Epithelial cell of proximal tubule (primary cell): ENCODE data around the gene PRDM16. TPM values are rescaled to one million over a fixed set of nuclear protein-coding genes. Genes with fewer than 3 reads are reported as not detected.
A peak's percentile ranks its signal among the peaks of the same experiment; 100 is the strongest.

ENCODE experiments used
- DNase-seq: peaks from one replicate; pipeline ENCODE4 v3.0.0-alpha.2; 2011; ENCODE audit warnings: low read depth
- H3K4me3 ChIP-seq: 2 replicates; pipeline ENCODE4 v1.5.1; 2011; ENCODE audit warnings: low read depth, mild to moderate bottlenecking, low read length
- CTCF ChIP-seq: conservative IDR thresholded peaks from 2 replicates; pipeline ENCODE4 v1.5.1; 2012; ENCODE audit warnings: low read depth, mild to moderate bottlenecking, low read length
- total RNA-seq: library from RNA; depleted of rRNA; stranded (reverse); fragments of >200 nt; gene quantifications from 2 replicates; pipeline ENCODE4 v1.2.3, GENCODE V29; 2015

Gene PRDM16
- total RNA-seq, 1 donor from 2014 or later = 0.06 TPM

DNA sequence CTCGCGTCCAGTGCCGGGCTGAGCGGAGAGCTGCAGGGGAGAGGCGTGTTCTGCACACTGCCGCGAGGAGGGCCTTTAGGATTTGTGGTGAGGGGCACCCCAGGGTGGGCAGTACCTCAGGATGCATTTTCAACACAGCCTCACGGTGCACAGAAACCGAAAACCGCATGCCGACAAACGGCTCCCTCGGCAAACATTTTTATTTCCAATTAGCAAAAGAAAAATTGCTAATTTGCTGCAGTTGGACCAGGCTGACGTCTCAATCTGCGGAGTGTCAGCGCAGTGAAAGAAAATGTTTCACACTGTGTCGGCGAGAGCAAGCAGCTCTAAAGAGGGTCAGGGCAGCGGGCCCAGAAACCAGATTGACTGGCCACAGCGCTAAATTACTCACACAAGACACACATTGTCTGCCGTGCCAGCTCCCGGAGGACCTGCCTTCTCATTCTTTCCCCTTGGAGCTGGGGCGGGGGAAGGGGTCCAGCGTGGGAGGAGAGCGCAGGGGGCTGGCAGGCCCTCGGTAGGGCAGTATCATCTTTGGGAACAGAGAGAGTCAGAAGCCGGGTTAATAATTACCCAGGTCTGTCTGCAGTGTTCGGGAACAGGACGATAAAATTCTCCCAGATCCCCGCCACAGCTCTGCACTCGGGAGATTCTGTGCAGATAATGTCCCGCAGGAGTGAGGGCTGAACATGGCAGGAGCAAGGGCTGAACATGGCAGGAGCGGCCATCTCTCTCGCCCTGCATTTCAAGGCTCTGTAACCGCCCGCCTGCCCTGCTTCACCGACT lies 150.2 kb downstream of the PRDM16 start:
- peak; percentile 2 for DNase-seq
- no peak for TF ChIP-seq CTCF
- H3K4me3 ChIP-seq = no peak overlapping the region

DNA sequence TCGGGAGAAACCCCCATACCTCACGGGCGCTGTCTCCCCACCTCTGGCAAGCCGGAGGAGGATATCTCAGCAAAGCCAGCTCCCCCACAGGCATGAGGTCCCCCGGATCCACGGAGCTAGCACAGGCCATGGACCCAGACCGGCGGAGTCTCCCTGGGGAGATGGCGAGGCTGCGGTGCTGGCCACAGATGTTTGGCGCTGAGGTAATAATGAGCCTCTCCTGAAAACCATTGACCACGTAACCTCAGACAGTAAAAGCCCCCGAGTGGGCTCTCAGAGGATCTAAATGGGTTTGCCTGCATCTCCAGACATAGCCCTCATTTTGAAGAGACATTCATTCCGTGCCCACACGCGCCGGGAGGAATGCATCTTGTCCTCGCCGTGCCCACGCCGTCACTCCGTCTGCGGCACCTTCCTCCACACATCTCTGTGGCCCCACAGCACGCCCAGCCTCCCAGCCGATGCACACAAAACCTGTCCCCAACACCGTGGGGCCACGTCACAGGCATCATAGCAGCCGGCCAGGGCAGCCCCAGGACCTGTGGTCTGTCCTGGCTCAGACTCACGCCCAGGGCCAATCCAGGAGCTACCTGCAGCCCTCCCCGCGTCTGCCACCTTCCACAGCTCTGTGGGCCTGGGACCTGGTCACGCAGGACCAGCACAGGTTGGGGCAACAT lies 150.9 kb downstream of the PRDM16 start:
- no peak for DNase-seq
- H3K4me3 ChIP-seq = no peak overlapping the region
- TF ChIP-seq CTCF = no peak

DNA sequence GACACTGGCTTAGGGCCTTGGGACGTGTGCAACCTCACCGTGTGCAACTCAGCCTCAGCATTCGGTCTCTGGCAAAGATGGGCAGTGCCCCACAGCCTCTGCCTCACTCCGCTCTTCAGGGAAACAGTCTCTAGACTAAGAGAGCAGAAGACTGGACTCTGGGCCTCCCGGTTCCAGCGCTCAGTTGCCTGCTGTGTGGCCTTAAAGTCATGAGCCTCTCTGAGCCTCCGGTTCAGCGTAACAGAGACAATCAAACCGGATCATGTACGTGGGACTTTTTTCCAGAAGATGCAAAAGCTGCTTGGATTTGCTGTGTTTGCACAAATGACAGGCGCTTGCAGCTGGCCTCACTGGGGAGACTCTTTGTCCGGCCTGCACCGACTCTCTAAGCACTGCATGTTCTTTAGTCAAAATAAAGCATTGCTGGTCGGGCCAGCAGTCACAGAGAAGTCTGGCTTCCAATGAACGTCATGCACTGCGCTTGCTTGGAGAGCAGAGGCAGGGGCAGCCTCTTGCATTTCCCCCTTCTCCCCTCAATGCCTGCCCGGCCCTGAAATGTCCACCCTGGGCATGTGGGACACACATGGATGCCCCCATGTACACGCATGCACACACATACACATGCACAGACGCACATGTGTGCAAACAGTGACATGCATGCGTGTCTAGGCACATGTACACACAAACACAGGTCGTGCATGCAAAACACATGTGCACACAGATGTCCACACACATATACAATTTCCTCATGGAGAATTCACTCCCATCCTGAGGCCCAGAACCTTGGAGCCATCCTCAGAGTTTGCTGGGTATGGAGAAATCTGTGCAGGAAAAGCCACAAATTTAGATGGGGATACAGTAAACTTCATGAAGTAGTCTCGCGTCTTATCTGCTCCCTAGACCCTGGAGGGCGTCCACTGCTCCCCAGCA lies 152.4 kb downstream of the PRDM16 start:
- TF ChIP-seq CTCF = no peak
- no peak overlapping the region for H3K4me3 ChIP-seq
- DNase-seq = no peak

- no peak for TF ChIP-seq CTCF
- no peak overlapping the region for H3K4me3 ChIP-seq
- no peak for DNase-seq
Observed at GRCh38 chr1:3222042-3222692, 153.2 kb downstream of the PRDM16 start.

DNA sequence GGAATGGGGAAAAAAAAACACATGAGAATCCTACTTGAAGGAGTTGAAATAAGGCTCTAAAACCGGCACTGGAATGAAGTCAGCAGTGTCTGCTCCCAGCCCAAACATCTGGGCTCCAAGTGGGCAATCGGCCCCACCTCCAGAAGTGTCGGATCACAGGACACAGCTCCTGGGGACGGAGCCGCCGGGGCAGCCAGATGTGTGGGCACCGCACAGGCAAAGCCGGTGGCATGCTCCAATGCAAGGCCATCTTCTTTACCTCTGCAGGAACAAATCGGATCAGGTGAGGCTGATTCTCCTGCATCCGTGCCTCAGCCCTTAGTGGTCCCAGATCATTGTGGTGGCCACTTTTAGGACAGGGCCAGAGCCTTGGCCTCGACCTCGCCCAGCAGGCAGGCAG lies 156.7 kb downstream of the PRDM16 start:
- DNase-seq = no peak
- H3K4me3 ChIP-seq = no peak overlapping the region
- no peak for TF ChIP-seq CTCF

DNA sequence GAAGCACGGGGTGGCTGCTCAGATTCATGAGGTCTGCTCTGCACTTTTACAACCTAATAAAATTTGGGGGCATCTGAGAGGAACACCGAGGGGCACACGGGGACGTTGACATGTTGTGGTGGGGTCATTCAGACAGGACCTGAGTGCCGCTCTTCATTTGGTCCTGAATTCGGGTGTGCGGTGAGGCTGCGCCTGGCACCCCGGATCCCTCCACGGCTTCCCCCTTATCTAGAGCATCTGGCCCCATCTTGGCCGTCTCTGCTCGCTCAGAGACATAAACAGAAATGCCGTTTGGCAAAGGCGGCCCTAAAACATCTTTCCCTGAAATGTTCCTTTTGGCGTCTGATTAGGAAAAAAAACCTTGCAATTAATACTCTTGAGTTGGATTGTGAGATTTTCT lies 157.2 kb downstream of the PRDM16 start:
- no peak for TF ChIP-seq CTCF
- no peak overlapping the region for H3K4me3 ChIP-seq
- DNase-seq = no peak
